Spleen (tissue), 11 donors: Measurements from ENCODE around the gene FITM2. TPM values are rescaled to one million over a fixed set of nuclear protein-coding genes. Genes with fewer than 3 reads are reported as not detected.

Experiments used
- DNase-seq: peaks from one replicate; pipeline ENCODE4 v3.0.0-alpha.2; 2020
- H3K27ac ChIP-seq, 8 donors: fragments of 200-600 bp; sonication (generic) in 7 of 8; 1 replicate in 4 of 8; 2 replicates in 4 of 8; pipeline versions ENCODE4 v1.5.0 to v1.8.0; 2016 to 2021; ENCODE audit warnings: inconsistent platforms in 4 of 8, mild to moderate bottlenecking in 4 of 8, moderate library complexity in 1 of 8
- H3K27me3 ChIP-seq, 7 donors: fragments of 200-600 bp; sonication (generic) in 6 of 7; replicated peaks in 1 of 7; 1 replicate in 4 of 7; 2 replicates in 3 of 7; pipeline versions ENCODE4 v1.5.0 to v1.8.0; 2016 to 2021; ENCODE audit warnings: inconsistent platforms in 3 of 7, mild to moderate bottlenecking in 1 of 7
- H3K36me3 ChIP-seq, 6 donors: fragments of 200-600 bp; sonication (generic) in 5 of 6; 1 replicate in 4 of 6; 2 replicates in 2 of 6; pipeline versions ENCODE4 v1.5.0 to v1.8.0; 2016 to 2021; ENCODE audit warnings: inconsistent platforms in 2 of 6
- H3K4me1 ChIP-seq, 6 donors: fragments of 200-600 bp; sonication (generic) in 5 of 6; 1 replicate in 3 of 6; 2 replicates in 3 of 6; pipeline versions ENCODE4 v1.5.0 to v1.8.0; 2016 to 2021; ENCODE audit warnings: inconsistent platforms in 3 of 6
- H3K4me3 ChIP-seq, 8 donors: fragments of 200-600 bp; sonication (generic) in 7 of 8; 1 replicate in 4 of 8; 2 replicates in 4 of 8; pipeline versions ENCODE4 v1.5.0 to v1.8.0; 2016 to 2021; ENCODE audit warnings: inconsistent platforms in 4 of 8, mild to moderate bottlenecking in 4 of 8, moderate library complexity in 2 of 8
- H3K9me3 ChIP-seq, 8 donors: fragments of 200-600 bp; sonication (generic) in 7 of 8; 1 replicate in 4 of 8; 2 replicates in 4 of 8; pipeline versions ENCODE4 v1.5.0 to v1.8.0; 2016 to 2021; ENCODE audit warnings: inconsistent platforms in 4 of 8
- POLR2A ChIP-seq, 3 donors: fragments of 450-650 bp; IDR thresholded peaks; one replicate each; pipeline ENCODE4 v1.5.1; 2017; ENCODE audit warnings: antibody characterized with exemption in 3 of 3, mild to moderate bottlenecking in 1 of 3
- POLR2AphosphoS5 ChIP-seq, 3 donors: sonication (generic); formaldehyde crosslinking; IDR thresholded peaks; one replicate each; pipeline ENCODE4 v1.5.1; 2017; ENCODE audit warnings: antibody characterized with exemption in 3 of 3
- WGBS, 5 donors: extraction: QIAGEN DNeasy Blood & Tissue Kit in 3 of 5; methylation state at CpG; one replicate each; pipeline versions ENCODE4 v1.1.5 to v1.1.7; 2013 to 2018; 5-methylcytosine and 5-hydroxymethylcytosine counted together
- intact Hi-C: fragments of 100-400 bp; cut with DNase I; formaldehyde crosslinking; loops from one replicate; pipeline ENCODE4 v1.15.0; 2023; ENCODE audit warnings: low total_unique reads
- polyA plus RNA-seq, 3 donors: library from polyadenylated mRNA; stranded (reverse); fragments of 200-250 nt; gene quantifications; one replicate each; pipeline ENCODE4 v1.2.1, GENCODE V29; 2013
- small RNA-seq, 4 donors: library from RNA; depleted of rRNA; stranded (forward); fragments of <200 nt; gene quantifications; one replicate each; pipeline ENCODE3, GENCODE V24; 2016
- total RNA-seq, 7 donors: library from RNA; depleted of rRNA in 3 of 7; stranded (reverse); fragments of >200 nt in 3 of 7; fragmentation: NEBNext Ultra II Directional in 4 of 7; extraction: Animal tissue kit (Norgen Biotek cat#: 25700) in 4 of 7; gene quantifications; one replicate each; pipeline versions ENCODE4 v1.1.0 to v1.2.1, GENCODE V29; 2016 to 2021
- TF ChIP-seq, protein P1 (sequence below), 11 experiments: fragments of 200-600 bp in 7 of 11; fragments of 450-650 bp in 4 of 11; sonication (generic) in 4 of 11; IDR thresholded peaks in 8 of 11; conservative IDR thresholded peaks in 3 of 11; 1 replicate in 7 of 11; 2 replicates in 4 of 11; pipeline versions ENCODE4 v1.4.0 to v1.8.0; 2016 to 2021; ENCODE audit warnings: antibody characterized with exemption in 11 of 11, inconsistent platforms in 4 of 11, mild to moderate bottlenecking in 1 of 11
- donor health status: healthy with polysubstance abuse.
- donor health status: DM: no; HTN: no; CAD: no; lungs with moderate emphysema.
- donor health status: DM: no; HTN: no; CAD: no.
- donor health status: Bipolar disorder and iron deficiency.
- donor health status: healthy.
- donor health status: DM: no; HTN: no; CAD: no.
- donor health status: DM: yes; HTN: yes; CAD: no.

FITM2 gene
- total and polyA plus RNA-seq, 10 donors = 1.0 to 5.7 (median 4.7) TPM

DNA sequence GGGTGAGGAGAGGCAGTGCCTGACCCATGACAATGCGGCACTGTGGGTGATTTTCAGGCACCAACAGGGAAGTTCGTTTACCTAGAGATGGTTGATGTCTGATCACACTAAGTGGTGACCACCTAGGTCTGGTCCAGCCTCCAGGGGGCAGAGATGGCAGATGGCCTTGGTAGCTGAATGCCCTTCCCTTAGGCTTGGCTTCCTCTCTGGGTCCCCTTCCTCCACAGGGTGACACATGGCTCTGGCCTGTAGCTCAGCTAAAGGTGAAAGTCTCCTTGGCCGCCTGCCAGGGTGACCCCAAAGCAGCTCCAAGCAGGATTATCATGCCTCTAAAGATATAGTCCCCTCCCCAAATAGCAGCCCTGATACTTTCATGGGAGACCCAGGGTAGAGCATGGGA, 57.5 kb downstream of the FITM2 start:
- Histone ChIP-seq H3K9me3 (no peaks in the 10 kb centered on the region), H3K27me3 (peaks cover 0 to 23% (median 6%) of the 10 kb centered on the region in 7 donors), H3K4me1 (no peaks in the 10 kb centered on the region), H3K4me3 (no peak overlapping the region), H3K36me3 (no peaks in the 10 kb centered on the region), H3K27ac (no peak overlapping the region)
- TF ChIP-seq POLR2A (IDR thresholded peaks at IDR 0.05) (no peak), POLR2AphosphoS5 (IDR thresholded peaks at IDR 0.05) (no peak)
- TF ChIP-seq, protein P1, sequence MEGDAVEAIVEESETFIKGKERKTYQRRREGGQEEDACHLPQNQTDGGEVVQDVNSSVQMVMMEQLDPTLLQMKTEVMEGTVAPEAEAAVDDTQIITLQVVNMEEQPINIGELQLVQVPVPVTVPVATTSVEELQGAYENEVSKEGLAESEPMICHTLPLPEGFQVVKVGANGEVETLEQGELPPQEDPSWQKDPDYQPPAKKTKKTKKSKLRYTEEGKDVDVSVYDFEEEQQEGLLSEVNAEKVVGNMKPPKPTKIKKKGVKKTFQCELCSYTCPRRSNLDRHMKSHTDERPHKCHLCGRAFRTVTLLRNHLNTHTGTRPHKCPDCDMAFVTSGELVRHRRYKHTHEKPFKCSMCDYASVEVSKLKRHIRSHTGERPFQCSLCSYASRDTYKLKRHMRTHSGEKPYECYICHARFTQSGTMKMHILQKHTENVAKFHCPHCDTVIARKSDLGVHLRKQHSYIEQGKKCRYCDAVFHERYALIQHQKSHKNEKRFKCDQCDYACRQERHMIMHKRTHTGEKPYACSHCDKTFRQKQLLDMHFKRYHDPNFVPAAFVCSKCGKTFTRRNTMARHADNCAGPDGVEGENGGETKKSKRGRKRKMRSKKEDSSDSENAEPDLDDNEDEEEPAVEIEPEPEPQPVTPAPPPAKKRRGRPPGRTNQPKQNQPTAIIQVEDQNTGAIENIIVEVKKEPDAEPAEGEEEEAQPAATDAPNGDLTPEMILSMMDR (IDR thresholded peaks at IDR 0.05 in 8 of 11, conservative IDR thresholded peaks at IDR 0.05 in 3 of 11) = no peak
- DNase-seq = no peak
- intact Hi-C loops = no loop called here
- 60 to 88% (median 83%) methylated on average over 3 of the region's 3 CpGs for WGBS, 5 donors

Small RNAs within 50 kb of the gene (small RNA-seq; reads per million reads assigned to genes)
- 0 reads per million in 4 donors for gene RF00019

Other genes starting within 250 kb of the FITM2 start
- 1 to 10 TPM; 1.0 to 4.4 (median 1.3) TPM for gene JPH2, start 124.0 kb downstream of the FITM2 start, total RNA-seq
- 1 to 10 TPM in 1 of 3 donors, under 1 TPM in 2; 0.50 to 2.7 (median 0.76) TPM for gene JPH2, start 124.0 kb downstream of the FITM2 start, polyA plus RNA-seq
- gene OSER1, start 100.4 kb downstream of the FITM2 start, total RNA-seq = 10 to 100 TPM; 28.5 to 42.0 (median 36.1) TPM
- gene OSER1, start 100.4 kb downstream of the FITM2 start, polyA plus RNA-seq = 10 to 100 TPM; 36.9 to 47.0 (median 40.6) TPM
- gene GDAP1L1, start 63.9 kb downstream of the FITM2 start, total RNA-seq = not detected
- not detected for gene GDAP1L1, start 63.9 kb downstream of the FITM2 start, polyA plus RNA-seq
- gene R3HDML, start 25.8 kb upstream of the FITM2 start, total RNA-seq = not detected
- gene R3HDML, start 25.8 kb upstream of the FITM2 start, polyA plus RNA-seq = not detected
- not detected for gene HNF4A, start 44.5 kb upstream of the FITM2 start, total RNA-seq
- gene HNF4A, start 44.5 kb upstream of the FITM2 start, polyA plus RNA-seq = under 1 TPM in 1 of 3 donors, not detected in 2; 0.03 TPM
- gene TTPAL, start 164.7 kb upstream of the FITM2 start, total RNA-seq = 10 to 100 TPM; 11.1 to 16.3 (median 12.3) TPM
- 1 to 10 TPM; 3.5 to 5.9 (median 3.7) TPM for gene TTPAL, start 164.7 kb upstream of the FITM2 start, polyA plus RNA-seq
- gene SERINC3, start 210.9 kb upstream of the FITM2 start, total RNA-seq = 100 to 1,000 TPM in 2 of 7 donors, 10 to 100 TPM in 5; 73.2 to 117 (median 90.3) TPM
- 10 to 100 TPM; 14.5 to 23.9 (median 20.8) TPM for gene SERINC3, start 210.9 kb upstream of the FITM2 start, polyA plus RNA-seq